SH-SY5Y (cell line): ENCODE results near the gene DOK6.

Source experiments
- GATA2 ChIP-seq: IDR thresholded peaks from 2 replicates; pipeline ENCODE4 v1.6.1; 2011; ENCODE audit warnings: mild to moderate bottlenecking, low read depth, low read length
- GATA3 ChIP-seq: IDR thresholded peaks from 2 replicates; pipeline ENCODE4 v1.6.1; 2011; ENCODE audit warnings: low read depth, mild to moderate bottlenecking, low read length, moderate library complexity

- TF ChIP-seq GATA2 (no peak), GATA3 (no peak)
Observed at GRCh38 chr18:69895066-69896047, 494.7 kb downstream of the DOK6 start.
